RPMI7951 (cell line): Measurements from ENCODE around the gene TTC5. TPM values are rescaled to one million over a fixed set of nuclear protein-coding genes. Genes with fewer than 3 reads are reported as not detected.
"Not testable (repeated sequence)": the region's sequence is repeated elsewhere in the genome, so short reads cannot be mapped to it uniquely, and the experiment has no call there.

Experiments used
- DNase-seq: peaks from one replicate; pipeline ENCODE4 v3.0.0-alpha.2; 2012; ENCODE audit warnings: low read depth
- total RNA-seq: library from RNA; depleted of rRNA; stranded (reverse); fragments of >200 nt; shearing (Covaris generic); gene quantifications from 2 replicates; pipeline ENCODE4 v1.2.3, GENCODE V29; 2014; rRNA removed

TTC5 gene, protein sequence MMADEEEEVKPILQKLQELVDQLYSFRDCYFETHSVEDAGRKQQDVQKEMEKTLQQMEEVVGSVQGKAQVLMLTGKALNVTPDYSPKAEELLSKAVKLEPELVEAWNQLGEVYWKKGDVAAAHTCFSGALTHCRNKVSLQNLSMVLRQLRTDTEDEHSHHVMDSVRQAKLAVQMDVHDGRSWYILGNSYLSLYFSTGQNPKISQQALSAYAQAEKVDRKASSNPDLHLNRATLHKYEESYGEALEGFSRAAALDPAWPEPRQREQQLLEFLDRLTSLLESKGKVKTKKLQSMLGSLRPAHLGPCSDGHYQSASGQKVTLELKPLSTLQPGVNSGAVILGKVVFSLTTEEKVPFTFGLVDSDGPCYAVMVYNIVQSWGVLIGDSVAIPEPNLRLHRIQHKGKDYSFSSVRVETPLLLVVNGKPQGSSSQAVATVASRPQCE
- 9.7 and 12.3 TPM in 2 replicates for total RNA-seq

DNA sequence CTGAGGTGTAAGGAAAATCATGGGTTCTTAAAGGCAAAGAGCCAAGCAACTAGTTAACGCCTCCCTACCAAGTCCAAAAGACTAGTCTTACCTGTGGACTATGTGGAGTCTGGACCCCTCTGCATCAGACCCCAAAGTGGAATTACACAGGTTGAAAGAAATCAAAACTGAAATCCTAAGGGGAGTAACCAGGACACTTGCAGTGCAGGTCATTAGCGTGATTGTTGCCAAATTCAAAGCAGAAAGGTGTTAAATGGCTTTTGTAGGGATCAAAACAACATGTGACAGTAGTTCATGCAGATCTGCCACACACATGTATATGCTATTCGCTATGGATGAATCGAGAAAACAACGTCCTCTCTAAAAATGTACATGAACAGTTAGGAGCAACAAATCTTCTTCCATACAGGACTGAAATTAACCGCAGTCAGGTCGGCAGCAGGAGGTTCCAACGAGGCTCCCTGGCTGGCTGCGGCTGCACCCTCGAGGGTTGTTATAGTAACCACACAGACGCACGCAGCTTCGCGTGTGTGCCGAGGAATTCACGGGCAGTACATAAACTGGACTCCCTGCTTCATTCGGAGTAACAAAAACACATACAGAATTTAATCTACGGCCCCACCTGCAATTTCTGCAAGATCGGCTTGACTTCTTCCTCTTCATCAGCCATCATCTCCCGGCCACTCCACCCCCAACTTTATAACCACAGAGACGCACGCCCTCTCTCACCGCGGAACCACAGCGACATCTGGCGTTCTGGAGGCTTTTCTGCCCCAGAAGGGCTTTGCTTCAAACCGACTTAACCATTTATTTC is at the start of gene TTC5:
Gene TTC5 (minus strand): TSS at position 687 of the 814 bp plus-strand sequence. CDS start 14 bp downstream, at position 673.
- peak; percentile 80 for DNase-seq

DNA sequence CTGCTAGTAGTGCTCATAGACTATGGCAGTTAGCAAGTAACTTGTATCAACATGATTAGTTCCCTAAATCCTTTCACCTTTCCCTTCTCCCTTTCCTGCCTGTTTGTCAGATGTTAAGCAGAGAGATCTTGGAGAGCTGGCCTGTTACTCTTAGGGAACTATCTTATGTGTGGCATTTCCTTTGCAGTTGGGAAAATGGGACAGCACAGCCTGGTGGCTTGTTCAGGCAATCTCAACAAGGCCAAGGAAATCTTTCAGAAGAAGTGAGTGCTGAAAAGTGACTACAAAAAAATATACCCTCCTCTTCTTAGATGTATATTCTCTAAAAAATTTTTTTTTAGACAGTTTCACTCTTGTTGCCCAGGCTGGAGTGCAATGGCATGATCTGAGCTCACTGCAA is 45.1 kb upstream of the TTC5 start:
- peak; percentile 10 for DNase-seq

DNA sequence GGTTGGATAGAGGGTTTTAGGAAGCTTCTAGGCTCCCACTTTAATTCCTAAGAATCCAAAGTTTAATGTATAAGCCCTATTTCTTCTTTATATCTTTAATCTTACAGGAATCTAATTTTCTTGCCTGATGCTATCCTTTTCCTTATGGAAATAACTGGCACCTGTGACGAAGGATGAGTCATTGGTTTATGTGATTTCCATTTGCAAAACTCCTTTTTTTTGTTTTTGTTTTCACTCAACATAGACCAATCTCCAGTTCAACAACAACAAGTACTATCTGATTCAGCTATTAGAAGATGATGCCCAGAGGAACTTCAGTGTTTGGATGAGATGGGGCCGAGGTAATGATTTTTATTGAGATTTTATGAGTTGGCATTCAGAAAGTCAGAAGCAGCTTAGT is 44.5 kb upstream of the TTC5 start:
- no peak for DNase-seq

DNA sequence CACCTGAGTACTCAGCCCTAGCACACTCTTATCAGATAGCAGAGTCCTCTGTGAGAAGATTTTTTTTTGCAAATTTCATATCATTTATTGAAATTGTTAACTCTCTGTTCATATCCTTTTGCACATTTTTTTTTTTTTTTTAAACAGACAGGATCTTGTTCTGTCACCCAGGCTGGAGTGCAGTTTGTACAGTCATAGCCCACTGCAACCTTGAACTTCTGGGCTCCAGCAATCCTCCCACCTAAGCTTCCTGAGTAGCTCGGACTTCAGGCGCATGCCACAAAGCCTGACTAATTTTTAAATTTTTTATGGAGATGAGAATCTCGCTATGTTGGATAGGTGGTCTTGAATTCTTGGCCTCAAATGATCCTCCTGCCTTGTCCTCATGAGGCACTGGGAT is 42.0 kb upstream of the TTC5 start:
- DNase-seq: no peak

DNA sequence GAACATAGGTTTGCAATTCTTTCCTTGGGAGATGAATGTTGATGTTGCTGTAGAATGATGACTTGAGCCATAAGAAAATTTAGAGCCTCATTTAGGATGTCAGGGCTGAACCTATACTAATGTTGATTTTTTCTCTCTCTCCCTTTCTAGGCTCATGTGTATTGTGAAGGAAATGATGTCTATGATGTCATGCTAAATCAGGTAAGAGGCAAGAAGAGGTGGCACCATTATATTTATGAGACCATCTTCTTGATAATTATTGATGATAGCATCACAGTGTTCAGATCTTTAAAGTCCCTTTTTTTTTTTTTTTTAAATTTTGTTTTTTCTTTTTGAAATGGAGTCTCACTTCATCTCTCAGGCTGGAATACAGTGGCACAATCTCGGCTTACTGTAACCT is 41.0 kb upstream of the TTC5 start:
- DNase-seq: no peak

DNA sequence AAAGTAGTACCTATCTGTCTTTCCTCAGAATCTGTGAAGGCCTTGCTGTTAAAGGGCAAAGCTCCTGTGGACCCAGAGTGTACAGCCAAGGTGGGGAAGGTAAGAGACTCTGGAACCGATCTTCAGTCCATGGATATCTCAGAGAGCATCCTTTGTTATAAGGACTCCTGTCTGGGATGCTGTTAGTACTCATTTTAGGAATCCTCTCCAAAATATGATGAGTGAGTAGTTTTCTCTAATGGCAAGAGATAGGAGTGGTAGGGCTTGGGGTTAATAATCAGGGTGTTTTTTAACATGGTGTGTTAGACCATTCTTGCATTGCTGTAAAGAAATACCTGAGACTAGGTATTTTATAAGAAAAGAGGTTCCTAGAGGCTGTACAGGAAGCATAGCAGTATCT is 39.6 kb upstream of the TTC5 start:
- DNase-seq: no peak

DNA sequence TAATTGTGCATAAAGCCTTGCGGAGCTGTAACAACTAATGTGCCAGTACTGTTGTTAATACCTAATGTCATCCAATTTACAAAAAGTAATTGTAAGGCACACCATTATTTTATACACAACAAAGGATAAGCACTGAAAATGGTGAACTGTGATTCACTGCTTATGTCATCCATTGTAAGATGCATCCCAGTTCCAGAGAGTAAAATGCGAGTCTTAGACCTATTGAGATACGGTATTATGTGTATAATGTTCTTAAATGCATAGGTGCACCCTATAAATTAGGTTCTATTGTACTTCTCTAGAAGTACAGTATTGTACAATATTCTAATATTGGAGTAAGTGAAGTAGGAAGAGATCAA is 38.1 kb upstream of the TTC5 start:
- peak; percentile 18 for DNase-seq

DNA sequence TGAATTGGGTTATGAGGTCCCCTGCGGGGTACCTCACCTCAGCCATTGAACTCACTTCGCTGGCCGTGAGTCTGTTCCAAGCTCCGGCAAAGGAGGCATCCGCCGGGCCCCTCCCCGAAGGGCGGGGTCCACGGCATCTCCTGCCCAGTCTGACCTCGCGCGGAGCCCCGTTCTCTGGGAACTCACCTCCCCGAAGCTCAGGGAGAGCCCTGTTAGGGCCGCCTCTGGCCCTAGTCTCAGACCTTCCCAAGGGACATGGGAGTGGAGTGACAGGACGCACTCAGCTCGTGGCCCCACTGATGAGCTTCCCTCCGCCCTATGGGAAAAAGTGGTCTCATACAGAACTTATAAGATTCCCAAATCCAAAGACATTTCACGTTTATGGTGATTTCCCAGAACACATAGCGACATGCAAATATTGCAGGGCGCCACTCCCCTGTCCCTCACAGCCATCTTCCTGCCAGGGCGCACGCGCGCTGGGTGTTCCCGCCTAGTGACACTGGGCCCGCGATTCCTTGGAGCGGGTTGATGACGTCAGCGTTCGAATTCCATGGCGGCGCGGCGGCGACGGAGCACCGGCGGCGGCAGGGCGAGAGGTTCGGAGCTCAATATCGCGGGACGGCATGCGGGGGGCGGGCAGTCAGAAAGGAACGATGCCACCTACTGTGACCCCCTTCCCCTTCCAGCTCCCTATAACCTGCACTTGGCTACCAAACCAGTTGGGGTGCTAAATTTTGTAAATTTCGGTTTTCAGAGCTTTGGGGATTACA is 37.5 kb upstream of the TTC5 start, which contains the start of gene PARP2:
Gene PARP2 (plus strand): TSS at position 544 of the 770 bp plus-strand sequence. CDS start 7 bp downstream, at position 551.
- DNase-seq: peak; percentile 99

DNA sequence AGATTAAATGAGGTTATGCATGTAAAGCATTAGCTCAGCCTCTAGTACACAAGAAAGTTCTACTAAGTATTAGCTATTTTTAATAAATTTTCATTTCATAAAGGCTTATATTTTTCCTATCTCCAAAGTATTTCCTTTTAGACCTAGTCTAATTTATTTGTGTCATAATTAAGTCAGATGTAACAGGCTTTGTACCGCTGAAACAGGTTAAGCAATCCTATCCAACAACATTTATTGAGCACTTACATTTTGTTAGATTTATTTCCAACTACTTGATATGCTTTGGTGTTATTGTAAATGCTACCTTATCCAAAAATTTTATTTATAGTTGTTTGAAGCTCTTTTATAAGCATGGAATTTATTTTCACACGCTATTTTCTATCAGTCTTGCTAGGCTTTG is 35.9 kb upstream of the TTC5 start:
- no peak for DNase-seq

DNA sequence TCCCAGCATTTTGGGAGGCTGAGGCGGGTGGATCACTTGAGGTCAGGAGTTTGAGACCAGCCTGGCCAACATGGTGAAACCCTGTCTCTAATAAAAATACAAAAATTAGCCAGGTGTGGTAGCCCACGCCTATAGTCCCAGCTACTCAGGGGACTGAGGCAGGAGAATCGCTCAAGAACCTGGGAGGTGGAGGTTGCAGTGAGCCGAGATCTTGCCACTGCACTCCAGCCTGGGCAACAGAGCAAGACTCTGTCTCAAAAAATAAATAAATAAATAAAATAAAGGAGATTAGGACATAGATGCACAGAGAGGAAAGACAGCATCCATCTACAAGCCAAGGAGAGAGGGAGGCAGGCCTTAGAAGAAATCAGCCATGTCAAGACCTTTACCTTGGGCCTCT is 35.3 kb upstream of the TTC5 start:
- DNase-seq: not testable (repeated sequence)

DNA sequence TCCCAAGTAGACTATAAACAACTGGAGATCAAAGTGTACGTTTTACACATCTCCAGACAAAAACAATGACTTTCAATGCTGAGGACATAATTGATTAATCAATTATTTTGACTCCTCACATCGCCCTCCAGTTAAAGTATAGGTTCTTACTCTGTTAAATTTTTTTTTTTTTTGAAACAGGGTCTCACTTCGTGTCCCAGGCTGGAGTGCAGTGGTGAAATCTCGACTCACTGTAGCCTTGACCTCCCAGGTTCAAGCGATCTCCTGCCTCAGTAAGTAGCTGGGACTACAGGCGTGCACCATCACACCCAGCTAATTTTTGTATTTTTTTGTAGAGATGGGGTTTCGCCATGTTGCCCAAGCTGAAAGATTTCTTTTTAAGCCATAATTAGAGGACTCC is 28.3 kb upstream of the TTC5 start:
- DNase-seq: no peak

DNA sequence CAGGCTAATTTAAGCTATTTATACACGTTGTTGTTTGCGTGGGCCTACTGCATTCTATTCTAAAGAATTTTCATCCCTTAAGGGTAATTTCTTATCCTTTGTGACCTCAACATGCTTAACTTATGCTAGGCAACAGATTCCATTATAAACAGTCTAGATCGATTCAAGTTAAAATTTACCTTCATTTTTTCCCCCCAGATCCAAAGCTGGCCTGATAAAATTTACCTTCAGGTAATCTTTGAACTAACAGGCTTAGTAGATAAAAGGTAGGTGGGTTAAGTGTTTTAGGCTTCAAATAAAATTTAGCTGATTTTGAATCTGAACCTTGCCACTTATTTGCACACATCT is 27.7 kb upstream of the TTC5 start:
- DNase-seq: no peak

DNA sequence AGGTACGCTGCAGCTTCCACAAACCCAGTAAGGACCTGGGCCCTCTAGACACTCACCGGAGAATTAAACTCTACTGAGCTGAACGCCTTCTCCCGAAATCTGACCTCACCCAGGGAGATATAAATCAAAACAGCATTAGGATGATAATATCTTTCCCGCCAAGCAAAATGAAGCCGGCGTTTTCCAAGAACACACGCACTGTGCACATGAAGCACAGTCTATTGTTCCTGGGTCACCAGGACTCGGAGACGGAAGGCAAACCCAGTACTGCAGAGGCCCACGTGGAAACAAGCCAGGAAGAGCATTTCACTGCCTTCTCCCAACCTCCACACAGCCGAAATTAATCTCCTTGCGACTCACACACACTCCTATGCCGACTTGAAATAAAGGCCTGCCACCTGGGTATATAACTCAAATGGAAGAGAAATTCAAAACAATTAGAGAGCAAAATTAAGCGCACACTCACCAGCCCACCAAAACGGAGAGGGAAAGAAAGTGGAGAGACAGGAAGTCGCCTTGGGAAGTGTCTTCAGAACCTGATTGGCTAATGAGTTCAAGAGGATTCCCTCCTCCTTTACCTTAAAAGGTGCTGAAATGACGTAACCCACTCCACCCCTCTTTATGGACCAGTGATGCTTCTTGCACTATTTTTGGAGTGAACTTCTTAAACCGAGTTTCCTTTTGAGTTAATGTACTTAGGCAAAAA is 27.2 kb upstream of the TTC5 start, which contains the start of gene CCNB1IP1:
Gene CCNB1IP1 (minus strand): TSS at position 492 of the 706 bp plus-strand sequence. CDS start 16,756 bp downstream, outside the sequence.
- peak; percentile 90 for DNase-seq

DNA sequence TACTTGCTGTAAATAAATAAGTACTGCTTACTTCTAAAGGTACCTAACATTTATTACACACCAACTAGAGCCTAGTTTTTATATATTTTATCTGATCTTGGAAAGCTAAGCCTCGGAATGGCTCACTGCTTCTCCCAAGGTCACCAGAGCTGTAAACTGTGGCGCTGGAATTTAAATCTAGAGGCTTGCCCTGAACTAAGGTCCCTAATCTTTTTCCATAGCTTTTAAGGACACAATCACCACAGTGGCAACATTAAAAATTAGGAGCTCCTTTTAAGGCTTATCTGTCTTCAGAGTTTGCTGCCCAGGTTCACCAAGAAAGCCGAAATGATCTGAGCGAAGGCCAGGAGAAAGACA is 26.7 kb upstream of the TTC5 start:
- DNase-seq: peak; percentile 4

DNA sequence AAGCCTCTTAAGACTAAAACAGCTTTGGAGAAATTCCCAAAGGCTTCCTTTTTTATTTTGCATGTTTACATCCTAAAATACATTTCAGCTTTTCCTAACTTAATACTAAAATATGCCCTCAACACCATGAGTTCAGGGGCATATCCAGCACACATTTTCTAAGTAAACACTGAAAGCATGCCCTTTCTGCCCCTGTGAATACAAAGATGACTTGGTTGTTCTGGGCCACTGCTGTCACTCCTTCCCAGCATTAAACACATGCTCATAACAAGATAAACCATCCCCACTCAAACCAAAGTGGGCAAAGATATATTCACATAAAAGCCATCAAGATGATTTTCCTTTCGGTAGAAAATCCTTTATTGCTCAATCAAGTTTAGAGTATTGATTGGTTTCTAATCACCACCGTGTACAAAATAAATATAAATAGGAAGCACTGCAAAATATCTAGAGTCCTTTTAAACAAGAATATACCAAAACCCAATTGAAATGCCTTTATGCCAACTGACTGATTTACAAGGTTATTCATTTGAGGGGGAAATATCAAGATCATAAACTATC is 25.4 kb upstream of the TTC5 start:
- no peak for DNase-seq

DNA sequence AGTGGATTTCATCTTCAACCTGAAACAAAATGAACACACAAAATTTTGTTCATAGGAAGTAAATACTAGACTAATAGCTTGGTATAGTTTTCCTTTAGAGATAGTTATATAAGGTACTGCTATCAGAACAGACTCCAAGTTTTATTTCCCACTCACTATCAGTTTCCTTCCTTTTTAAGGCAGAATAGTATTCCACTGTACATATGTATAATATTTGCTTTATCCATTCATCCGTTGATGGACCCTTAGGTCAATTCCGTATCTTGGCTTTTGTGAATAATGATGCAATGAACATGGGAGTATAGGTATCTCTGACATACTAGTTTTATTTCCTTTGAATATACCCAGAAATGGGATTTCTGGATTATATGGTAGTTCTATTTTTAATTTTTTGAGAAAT is 23.6 kb upstream of the TTC5 start:
- no peak for DNase-seq

DNA sequence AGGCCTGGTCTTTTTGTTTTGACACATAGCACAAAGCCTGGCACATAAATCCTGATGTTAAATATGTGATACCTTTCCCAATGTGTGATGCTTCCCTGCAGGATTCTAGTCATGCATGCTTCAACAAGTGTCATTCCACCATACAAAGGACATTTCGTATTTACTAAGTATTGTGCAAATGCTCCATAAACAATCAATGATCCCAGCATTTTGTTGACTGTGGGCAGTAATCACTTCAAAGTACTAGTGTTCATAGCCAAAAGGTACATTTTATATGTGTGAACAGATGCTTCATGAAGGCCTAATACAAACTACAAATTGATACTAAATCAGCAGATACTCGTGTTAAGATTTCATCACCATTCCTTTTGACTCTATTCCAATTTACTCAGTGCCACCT is 23.0 kb upstream of the TTC5 start:
- no peak for DNase-seq

DNA sequence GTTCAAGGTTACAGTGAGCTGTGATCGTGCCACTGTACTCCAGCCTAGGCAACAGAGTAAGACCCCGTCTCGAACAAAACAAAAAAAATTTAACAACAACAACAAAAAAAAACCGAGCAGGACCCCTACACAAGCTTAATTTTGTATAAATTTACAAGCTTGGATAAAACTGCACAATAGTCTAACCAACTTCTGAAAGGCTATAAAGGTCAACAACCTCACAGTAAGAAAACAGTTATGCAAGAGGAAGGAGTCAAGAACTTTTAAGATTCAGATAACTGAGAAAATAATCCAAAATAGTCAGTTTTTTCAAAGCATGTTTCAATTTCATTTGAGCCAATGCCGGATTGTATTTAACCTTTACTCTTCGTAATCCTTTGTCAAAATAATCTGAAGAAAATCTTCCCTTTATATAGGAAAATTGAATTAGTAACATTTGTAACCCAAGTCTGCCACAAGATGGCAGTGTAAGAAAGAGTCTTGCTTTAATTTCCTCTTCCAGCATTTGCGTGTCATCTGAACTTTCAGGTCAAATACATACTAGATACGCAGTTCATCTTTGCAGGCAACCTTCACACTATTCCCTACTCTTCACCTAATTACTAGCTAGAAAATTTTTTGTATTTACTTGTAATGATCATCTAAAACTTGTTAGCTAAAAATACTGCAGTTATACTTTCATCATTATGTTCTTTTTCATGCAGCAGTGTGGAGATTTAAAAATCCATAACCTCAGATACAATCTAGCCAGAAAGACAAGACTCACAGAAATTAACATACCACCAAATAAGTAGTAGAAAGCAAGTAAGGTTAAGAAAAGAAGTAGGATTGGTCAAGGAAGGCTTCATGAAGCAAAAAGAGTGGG is 21.5 kb upstream of the TTC5 start:
- peak; percentile 64 for DNase-seq

DNA sequence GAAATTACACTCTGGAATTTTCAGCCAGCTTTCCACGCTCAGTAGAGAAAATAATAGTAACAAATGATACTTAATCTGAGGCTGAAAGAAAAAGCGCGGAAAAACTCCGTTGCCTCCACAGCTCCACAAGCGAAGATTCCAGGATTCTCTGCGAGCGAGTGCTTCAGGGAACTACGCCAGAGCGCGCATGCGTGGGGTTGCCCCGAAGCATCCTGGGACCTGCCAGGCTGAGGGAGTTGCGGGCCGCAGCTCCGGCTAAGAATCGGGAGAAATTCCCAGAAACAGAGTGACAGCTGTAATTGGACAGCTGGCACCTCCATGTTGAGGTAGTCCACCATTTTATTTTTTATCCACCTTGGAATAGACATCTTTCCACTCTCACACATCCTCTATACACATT is 12.0 kb upstream of the TTC5 start:
- DNase-seq: no peak

DNA sequence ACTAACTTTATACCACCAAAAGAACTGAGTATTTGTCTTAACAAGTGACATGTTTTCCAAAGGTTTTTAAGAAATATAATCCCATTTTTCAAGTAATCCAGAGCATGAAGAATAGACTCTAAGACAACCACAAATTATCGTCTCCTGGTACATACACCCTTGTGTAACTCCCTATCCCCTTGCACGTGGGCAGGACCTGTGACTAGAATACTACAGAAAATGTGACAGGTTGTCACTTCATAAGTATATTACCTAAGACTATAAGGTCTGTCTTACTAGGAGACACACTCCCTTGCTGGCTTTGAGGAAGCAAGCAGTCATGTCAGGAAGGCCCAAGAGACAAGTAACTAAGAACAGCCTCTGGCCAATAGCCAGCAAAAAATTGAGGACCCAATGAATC is 8.3 kb upstream of the TTC5 start:
- DNase-seq: no peak
